Measurements from ENCODE around the gene RALGDS. TPM values are rescaled to one million over a fixed set of nuclear protein-coding genes. Genes with fewer than 3 reads are reported as not detected.
"Not testable (repeated sequence)": the region's sequence is repeated elsewhere in the genome, so short reads cannot be mapped to it uniquely, and the experiment has no call there.

The RALGDS gene
- 10 to 100 TPM; 39.8 to 59.2 (median 47.4) TPM for polyA plus RNA-seq (ENCODE audit: insufficient read length in 10 of 10)
- long read RNA-seq, donor 1, full-length matches to known transcripts, result 4 of 4 reads
- long read RNA-seq, donor 1, partial matches to known transcripts, result 0 of 4 reads
- long read RNA-seq, donor 1, other reads (novel, unspliced or antisense), result 0 of 4 reads
- long read RNA-seq, donor 2, partial matches to known transcripts, result 0 of 2 reads
- long read RNA-seq, donor 2, other reads (novel, unspliced or antisense), result 0 of 2 reads
- long read RNA-seq, donor 3, result 0 reads
- long read RNA-seq, donor 4, partial matches to known transcripts, result 0 of 2 reads
- long read RNA-seq, donor 4, other reads (novel, unspliced or antisense), result 0 of 2 reads
- long read RNA-seq, donor 5, partial matches to known transcripts, result 0 of 6 reads
- long read RNA-seq, donor 5, other reads (novel, unspliced or antisense), result 0 of 6 reads
- long read RNA-seq, donor 6, partial matches to known transcripts, result 0 of 5 reads
- long read RNA-seq, donor 6, other reads (novel, unspliced or antisense), result 0 of 5 reads
- long read RNA-seq, donor 7, partial matches to known transcripts, result 18 of 22 reads
- long read RNA-seq, donor 7, other reads (novel, unspliced or antisense), result 0 of 22 reads
- long read RNA-seq, donor 8, partial matches to known transcripts, result 0 of 2 reads
- long read RNA-seq, donor 8, other reads (novel, unspliced or antisense), result 0 of 2 reads
- long read RNA-seq, donor 9, partial matches to known transcripts, result 0 of 1 reads
- long read RNA-seq, donor 9, other reads (novel, unspliced or antisense), result 0 of 1 reads

- DNase-seq, result peak; percentile 87 to 92 (median 91)
These were observed at the start of gene RALGDS for GRCh38 chr9:133121198-133121914. Gene RALGDS, minus strand, starts transcription at chr9:133121240. Its CDS starts 86 bp downstream, at chr9:133121154.

- DNase-seq, result no peak
These were observed 49.7 kb upstream of the RALGDS start for GRCh38 chr9:133170716-133171115.

- not testable (repeated sequence) for DNase-seq
These were observed 48.6 kb upstream of the RALGDS start for GRCh38 chr9:133169687-133170086.

- DNase-seq, result no peak
These were observed 48.1 kb upstream of the RALGDS start for GRCh38 chr9:133169102-133169501.

GRCh38 chr9:133168432-133168831 is 47.4 kb upstream of the RALGDS start:
- no peak for DNase-seq

GRCh38 chr9:133167769-133168168 is 46.7 kb upstream of the RALGDS start:
- no peak for DNase-seq

- peak in 1 of 3 donors; percentile 49 for DNase-seq
These were observed 46.2 kb upstream of the RALGDS start for GRCh38 chr9:133167096-133167730.

- DNase-seq, result no peak
These were observed 45.4 kb upstream of the RALGDS start for GRCh38 chr9:133166392-133166791.

- DNase-seq, result no peak
These were observed 44.4 kb upstream of the RALGDS start for GRCh38 chr9:133165452-133165730.

GRCh38 chr9:133164191-133164590 is 43.2 kb upstream of the RALGDS start:
- DNase-seq, result no peak

- peak in 2 of 3 donors; percentile 14 to 69 for DNase-seq
These were observed 42.6 kb upstream of the RALGDS start, which contains the start of gene GBGT1 for GRCh38 chr9:133163504-133164172. Gene GBGT1, minus strand, starts transcription at chr9:133163914. Its CDS starts 1,502 bp downstream, at chr9:133162412.

GRCh38 chr9:133162861-133163503 is 41.9 kb upstream of the RALGDS start:
- DNase-seq, result no peak

- DNase-seq, result no peak
These were observed 40.5 kb upstream of the RALGDS start for GRCh38 chr9:133161547-133161950.

GRCh38 chr9:133160742-133161546 is 39.9 kb upstream of the RALGDS start:
- DNase-seq, result peak in 1 of 3 donors; percentile 68

- peak in 1 of 3 donors; percentile 7 for DNase-seq
These were observed 37.7 kb upstream of the RALGDS start for GRCh38 chr9:133158695-133159094.

- DNase-seq, result no peak
These were observed 34.1 kb upstream of the RALGDS start for GRCh38 chr9:133155156-133155555.

- DNase-seq, result no peak
These were observed 33.3 kb upstream of the RALGDS start for GRCh38 chr9:133154097-133154989.

- DNase-seq, result peak in 1 of 3 donors; percentile 39
These were observed 32.4 kb upstream of the RALGDS start for GRCh38 chr9:133153227-133154096.

All from muscle of back (tissue), 13 donors.